Nephron (organoid): ENCODE measurements around the gene BMP2K.
A peak's percentile ranks its signal among the peaks of the same experiment; 100 is the strongest.

ENCODE experiments used
- H3K27ac Mint-ChIP-seq, 3 experiments: 2 replicates each; pipeline ENCODE4 v1.8.0; 2020; ENCODE audit warnings: mixed read lengths in 3 of 3, mild to moderate bottlenecking in 2 of 3, moderate library complexity in 1 of 3
- H3K27me3 Mint-ChIP-seq: 2 replicates; pipeline ENCODE4 v1.8.0; 2021; ENCODE audit warnings: low read depth, mild to moderate bottlenecking, moderate library complexity, mixed read lengths
- H3K36me3 Mint-ChIP-seq: 2 replicates; pipeline ENCODE4 v1.8.0; 2020; ENCODE audit warnings: low read depth, mixed read lengths
- H3K4me1 Mint-ChIP-seq: 2 replicates; pipeline ENCODE4 v1.8.0; 2020; ENCODE audit warnings: mixed read lengths
- H3K4me3 Mint-ChIP-seq, 3 experiments: 2 replicates each; pipeline ENCODE4 v1.8.0; 2020; ENCODE audit warnings: mild to moderate bottlenecking in 3 of 3, mixed read lengths in 3 of 3, moderate library complexity in 2 of 3
- H3K9me3 Mint-ChIP-seq: 2 replicates; pipeline ENCODE4 v1.8.0; 2020; ENCODE audit warnings: mixed read lengths
- CTCF ChIP-seq, 3 experiments: fragments of 200-600 bp; sonication (generic); IDR thresholded peaks; one replicate each; pipeline ENCODE4 v1.5.0; 2021; ENCODE audit warnings: antibody characterized with exemption in 3 of 3; ENCODE audit not compliant: unreplicated experiment in 3 of 3

The BMP2K gene

GRCh38 chr4:78776079-78776728 lies at the start of gene BMP2K:
Gene BMP2K, plus strand, starts transcription at chr4:78776350. Its CDS starts 194 bp downstream, at chr4:78776544.
- peaks cover 13% of the 10 kb centered on the region for H3K4me1 Mint-ChIP-seq
- peak within 1 kb of the TSS; percentile 97 to 98 (median 97) for H3K4me3 Mint-ChIP-seq
- peak within 1 kb of the TSS; percentile 94 to 99 (median 99) for H3K27ac Mint-ChIP-seq
- no peaks in the 10 kb centered on the region for H3K27me3 Mint-ChIP-seq
- H3K36me3 Mint-ChIP-seq, result no peaks in the 10 kb centered on the region
- no peak for TF ChIP-seq CTCF (IDR thresholded peaks at IDR 0.05; ENCODE audit: unreplicated experiment in 3 of 3)
- no peaks in the 10 kb centered on the region for H3K9me3 Mint-ChIP-seq

GRCh38 chr4:78726546-78726945 lies 49.6 kb upstream of the BMP2K start:
- Mint-ChIP-seq H3K36me3 (no peaks in the 10 kb centered on the region), H3K4me1 (no peaks in the 10 kb centered on the region), H3K4me3 (no peak overlapping the region), H3K27ac (peak overlapping the region in 1 of 3 experiments; percentile 26), H3K9me3 (no peaks in the 10 kb centered on the region), H3K27me3 (no peaks in the 10 kb centered on the region)
- TF ChIP-seq CTCF (IDR thresholded peaks at IDR 0.05; ENCODE audit: unreplicated experiment in 3 of 3), result no peak

- Mint-ChIP-seq H3K27ac (peak overlapping the region in 1 of 3 experiments; percentile 40), H3K4me3 (no peak overlapping the region), H3K9me3 (no peaks in the 10 kb centered on the region), H3K36me3 (no peaks in the 10 kb centered on the region), H3K4me1 (no peaks in the 10 kb centered on the region), H3K27me3 (no peaks in the 10 kb centered on the region)
- TF ChIP-seq CTCF (IDR thresholded peaks at IDR 0.05; ENCODE audit: unreplicated experiment in 3 of 3), result no peak
These were observed 43.6 kb upstream of the BMP2K start for GRCh38 chr4:78732332-78733104.

GRCh38 chr4:78734441-78735162 lies 41.5 kb upstream of the BMP2K start:
- Mint-ChIP-seq H3K27me3 (no peaks in the 10 kb centered on the region), H3K27ac (no peak overlapping the region), H3K4me3 (no peak overlapping the region), H3K36me3 (no peaks in the 10 kb centered on the region), H3K4me1 (no peaks in the 10 kb centered on the region), H3K9me3 (no peaks in the 10 kb centered on the region)
- no peak for TF ChIP-seq CTCF (IDR thresholded peaks at IDR 0.05; ENCODE audit: unreplicated experiment in 3 of 3)

- Mint-ChIP-seq H3K4me1 (no peaks in the 10 kb centered on the region), H3K27me3 (no peaks in the 10 kb centered on the region), H3K36me3 (no peaks in the 10 kb centered on the region), H3K27ac (no peak overlapping the region), H3K4me3 (no peak overlapping the region), H3K9me3 (no peaks in the 10 kb centered on the region)
- TF ChIP-seq CTCF (IDR thresholded peaks at IDR 0.05; ENCODE audit: unreplicated experiment in 3 of 3), result no peak
These were observed 40.5 kb upstream of the BMP2K start for GRCh38 chr4:78735697-78736096.
